ENCODE data around the gene BOLA1. TPM values are rescaled to one million over a fixed set of nuclear protein-coding genes. Genes with fewer than 3 reads are reported as not detected.

Gene BOLA1
- total RNA-seq, 4 donors from 2014 or later: 23.5 to 55.8 (median 31.6) TPM

DNA sequence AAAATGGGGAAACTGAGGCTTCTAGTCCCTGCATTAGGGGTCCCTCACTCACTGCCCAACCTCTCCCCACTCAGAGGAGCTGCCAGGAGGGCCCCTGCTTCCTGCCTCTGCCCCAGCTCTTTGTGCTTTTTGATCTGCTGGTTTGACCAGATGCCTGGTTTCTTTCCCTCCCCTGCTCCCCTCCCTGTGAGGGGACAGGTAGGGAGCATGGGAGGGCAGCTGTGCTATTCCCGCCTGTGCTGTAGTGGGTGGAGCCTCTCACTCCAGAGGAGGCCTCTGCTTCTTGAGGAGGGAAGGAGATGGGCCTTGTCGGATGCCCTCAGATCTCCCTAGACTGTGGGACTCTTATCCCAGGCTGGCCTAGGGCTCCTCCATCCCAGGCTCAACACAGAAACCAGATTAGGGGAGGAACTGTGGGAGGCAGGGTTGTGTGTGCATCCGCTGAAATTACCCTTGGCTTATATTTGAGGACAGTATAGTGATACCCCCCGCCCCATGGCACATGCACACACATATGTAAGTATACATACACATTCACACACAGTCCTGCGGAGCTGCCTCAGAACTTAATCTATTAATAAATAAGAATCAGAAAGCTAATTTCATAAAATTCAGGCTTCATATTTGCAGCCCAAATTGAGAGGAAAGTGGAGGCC is 4.6 kb downstream of the BOLA1 start:
- Histone ChIP-seq H3K36me3 (no peaks in the 10 kb centered on the region), H3K27me3 (no peaks in the 10 kb centered on the region), H3K4me3 (replicated peaks in 1 of 3) (no peak overlapping the region), H3K27ac (no peak overlapping the region), H3K4me1 (peaks cover 7 to 9% of the 10 kb centered on the region in 2 donors), H3K9me3 (no peaks in the 10 kb centered on the region)
- WGBS, 2 donors: 82 to 85% methylated on average over 4 to 5 of the region's 5 CpGs
- DNase-seq: no peak
- TF ChIP-seq CTCF (IDR thresholded peaks at IDR 0.05) (no peak), POLR2A (IDR thresholded peaks at IDR 0.05) (no peak)
- intact Hi-C loops (cut with DNase I): no loop called here

DNA sequence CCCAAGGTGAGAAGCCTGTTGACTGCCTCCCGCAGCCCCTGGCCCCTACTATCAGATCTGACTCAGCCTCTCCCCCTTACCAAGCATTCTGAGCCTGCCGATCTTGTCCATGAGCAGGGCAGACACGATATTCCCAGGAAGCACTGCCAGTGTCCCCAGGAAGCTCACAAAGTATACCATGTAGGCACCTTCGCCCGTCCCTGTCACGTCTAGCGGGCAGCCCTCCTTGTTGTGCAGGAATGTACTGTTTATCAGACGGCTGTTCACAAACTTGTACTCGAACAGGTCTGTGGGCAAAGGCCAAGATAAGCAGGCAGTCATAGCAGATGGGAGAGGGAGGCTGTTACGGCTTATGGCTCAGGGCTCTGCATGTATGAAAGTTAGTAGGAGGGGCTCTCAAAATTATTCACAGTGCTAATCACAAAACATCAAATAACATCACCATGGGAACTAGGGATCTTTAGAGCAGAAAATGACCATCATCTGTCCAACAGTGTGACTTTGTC is 7.3 kb downstream of the BOLA1 start:
- intact Hi-C loops (cut with DNase I): no loop called here
- no peaks in the 10 kb centered on the region for H3K36me3 ChIP-seq
- 89 to 92% methylated on average over 10 of the region's 10 CpGs for whole genome bisulfite sequencing, 2 donors
- no peaks in the 10 kb centered on the region for H3K27me3 ChIP-seq
- no peaks in the 10 kb centered on the region for H3K9me3 ChIP-seq
- no peak for TF ChIP-seq POLR2A (IDR thresholded peaks at IDR 0.05)
- TF ChIP-seq CTCF (IDR thresholded peaks at IDR 0.05): no peak
- no peak overlapping the region for H3K27ac ChIP-seq
- no peak overlapping the region for H3K4me3 ChIP-seq (replicated peaks in 1 of 3)
- DNase-seq: no peak
- no peaks in the 10 kb centered on the region for H3K4me1 ChIP-seq

DNA sequence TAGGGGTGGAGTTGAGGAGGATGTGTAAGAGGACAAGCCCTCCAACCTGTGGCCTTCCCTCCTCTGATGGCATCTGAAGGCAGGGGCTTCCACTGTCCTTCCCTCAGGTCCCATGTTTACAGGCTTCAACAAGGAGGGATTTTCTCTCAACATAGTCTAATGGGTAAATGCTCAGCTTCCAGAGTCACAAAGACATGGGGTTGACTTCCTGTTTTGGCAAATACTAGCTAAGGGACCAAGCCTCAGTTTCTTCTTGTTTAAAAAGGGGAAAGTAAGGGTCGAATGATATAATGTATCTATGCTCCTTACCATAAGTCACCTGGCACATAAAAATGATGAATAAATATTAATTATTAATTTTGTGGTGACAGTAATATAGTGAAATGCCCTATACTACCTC is 15.2 kb downstream of the BOLA1 start:
- no peak overlapping the region for H3K27ac ChIP-seq
- H3K4me3 ChIP-seq (replicated peaks in 1 of 3): no peak overlapping the region
- H3K9me3 ChIP-seq: no peaks in the 10 kb centered on the region
- WGBS, 2 donors: 90 to 95% methylated on average over 1 of the region's 1 CpG
- no peaks in the 10 kb centered on the region for H3K27me3 ChIP-seq
- peaks cover 0 to 10% of the 10 kb centered on the region in 2 donors for H3K4me1 ChIP-seq
- no peak for DNase-seq
- intact Hi-C loops (cut with DNase I): no loop called here
- H3K36me3 ChIP-seq: no peaks in the 10 kb centered on the region
- TF ChIP-seq CTCF (IDR thresholded peaks at IDR 0.05): no peak
- TF ChIP-seq POLR2A (IDR thresholded peaks at IDR 0.05): no peak

GRCh38 chr1:149915429-149916192 is 16.2 kb downstream of the BOLA1 start:
- intact Hi-C loops (cut with DNase I): no loop called here
- TF ChIP-seq CTCF (IDR thresholded peaks at IDR 0.05) (no peak), POLR2A (IDR thresholded peaks at IDR 0.05) (no peak)
- no peaks in the 10 kb centered on the region for H3K9me3 ChIP-seq
- H3K27ac ChIP-seq: no peak overlapping the region
- no peaks in the 10 kb centered on the region for H3K27me3 ChIP-seq
- no peak for DNase-seq
- no peaks in the 10 kb centered on the region for H3K36me3 ChIP-seq
- H3K4me3 ChIP-seq (replicated peaks in 1 of 3): no peak overlapping the region
- peaks cover 0 to 10% of the 10 kb centered on the region in 2 donors for H3K4me1 ChIP-seq
- WGBS, 2 donors: 82 to 89% methylated on average over 10 to 11 of the region's 11 CpGs

Data from thyroid gland (tissue), 4 donors.